Mesenchymal stem cell (in vitro differentiated cells and primary cell): Measurements from ENCODE around the gene NUP214.

Experiments used
- DNase-seq: peaks from one replicate; pipeline ENCODE4 v3.0.0-alpha.2; 2013
- H2AFZ ChIP-seq: one replicate; pipeline ENCODE4 v1.6.1; 2013; ENCODE audit warnings: low read depth, mild to moderate bottlenecking, control low read depth, inconsistent platforms, low read length, moderate library complexity
- H2AK5ac ChIP-seq: 2 replicates; pipeline ENCODE4 v1.6.1; 2013; ENCODE audit warnings: low read length, moderate library complexity, mild to moderate bottlenecking, inconsistent platforms; ENCODE audit not compliant: severe bottlenecking
- H2BK120ac ChIP-seq: one replicate; pipeline ENCODE4 v1.6.1; 2013; ENCODE audit warnings: low read depth, mild to moderate bottlenecking, inconsistent platforms, low read length, moderate library complexity
- H2BK12ac ChIP-seq, 2 experiments: one replicate each; pipeline ENCODE4 v1.6.1; 2013; ENCODE audit warnings: inconsistent platforms in 2 of 2, low read length in 2 of 2, mild to moderate bottlenecking in 2 of 2, moderate library complexity in 2 of 2, control low read depth in 1 of 2
- H2BK15ac ChIP-seq: one replicate; pipeline ENCODE4 v1.6.1; 2013; ENCODE audit warnings: mild to moderate bottlenecking, low read depth, inconsistent platforms; ENCODE audit not compliant: poor library complexity, severe bottlenecking
- H2BK5ac ChIP-seq: 2 replicates; pipeline ENCODE4 v1.6.1; 2013; ENCODE audit warnings: low read depth, mild to moderate bottlenecking, low read length, control low read depth, inconsistent platforms; ENCODE audit not compliant: poor library complexity, severe bottlenecking
- H3K14ac ChIP-seq, 2 experiments: one replicate each; pipeline ENCODE4 v1.6.1; 2013; ENCODE audit warnings: inconsistent platforms in 2 of 2, low read length in 2 of 2, control low read depth in 1 of 2, mild to moderate bottlenecking in 1 of 2, moderate library complexity in 1 of 2
- H3K18ac ChIP-seq, 2 experiments: one replicate each; pipeline ENCODE4 v1.6.1; 2013; ENCODE audit warnings: inconsistent platforms in 2 of 2, low read length in 2 of 2, control low read depth in 1 of 2, low read depth in 1 of 2, mild to moderate bottlenecking in 1 of 2
- H3K23ac ChIP-seq, 2 experiments: one replicate each; pipeline ENCODE4 v1.6.1; 2013; ENCODE audit warnings: inconsistent platforms in 2 of 2, low read length in 2 of 2, mild to moderate bottlenecking in 2 of 2, moderate library complexity in 2 of 2, control low read depth in 1 of 2
- H3K27ac ChIP-seq: 2 replicates; pipeline ENCODE4 v1.5.1; 2013; ENCODE audit warnings: mild to moderate bottlenecking, moderate library complexity, low read length, control low read depth, inconsistent platforms; ENCODE audit not compliant: poor library complexity, severe bottlenecking
- H3K27me3 ChIP-seq, 2 experiments: 2 replicates each; pipeline versions ENCODE4 v1.6.1 to v1.7.0; 2013; ENCODE audit warnings: low read length in 2 of 2, mild to moderate bottlenecking in 2 of 2, moderate library complexity in 2 of 2, control low read depth in 1 of 2, inconsistent platforms in 1 of 2; ENCODE audit not compliant: control insufficient read depth in 1 of 2, insufficient read depth in 1 of 2
- H3K36me3 ChIP-seq, 2 experiments: 2 replicates each; pipeline versions ENCODE4 v1.6.1 to v1.7.0; 2013; ENCODE audit warnings: low read length in 2 of 2, control low read depth in 1 of 2, inconsistent platforms in 1 of 2, low read depth in 1 of 2, mild to moderate bottlenecking in 1 of 2; ENCODE audit not compliant: insufficient read depth in 2 of 2, control insufficient read depth in 1 of 2
- H3K4ac ChIP-seq, 2 experiments: one replicate each; pipeline ENCODE4 v1.6.1; 2013; ENCODE audit warnings: inconsistent platforms in 2 of 2, low read length in 2 of 2, mild to moderate bottlenecking in 2 of 2, moderate library complexity in 2 of 2, control low read depth in 1 of 2, low read depth in 1 of 2
- H3K4me1 ChIP-seq: 2 replicates; pipeline ENCODE4 v1.6.1; 2013; ENCODE audit warnings: low read depth, low read length, control low read depth; ENCODE audit not compliant: control insufficient read depth, insufficient read depth
- H3K4me2 ChIP-seq: 2 replicates; pipeline ENCODE4 v1.6.1; 2013; ENCODE audit warnings: low read length, mild to moderate bottlenecking, inconsistent platforms; ENCODE audit not compliant: poor library complexity, severe bottlenecking
- H3K4me3 ChIP-seq, 2 experiments: 2 replicates each; pipeline versions ENCODE4 v1.5.1 to v1.7.0; 2013; ENCODE audit warnings: low read length in 2 of 2, mild to moderate bottlenecking in 2 of 2, control low read depth in 1 of 2, low read depth in 1 of 2; ENCODE audit not compliant: insufficient read depth in 1 of 2
- H3K79me1 ChIP-seq: replicated peaks from 2 replicates; pipeline ENCODE4 v1.6.1; 2013; ENCODE audit warnings: mild to moderate bottlenecking, control low read depth, low read length, inconsistent platforms; ENCODE audit not compliant: poor library complexity, severe bottlenecking
- H3K9ac ChIP-seq: 2 replicates; pipeline ENCODE4 v1.7.0; 2013; ENCODE audit warnings: mild to moderate bottlenecking, low read length, moderate library complexity
- H3K9me3 ChIP-seq: 2 replicates; pipeline ENCODE4 v1.7.0; 2013; ENCODE audit warnings: mild to moderate bottlenecking, low read length; ENCODE audit not compliant: control insufficient read depth
- H4K8ac ChIP-seq: one replicate; pipeline ENCODE4 v1.6.1; 2013; ENCODE audit warnings: inconsistent platforms, mild to moderate bottlenecking, low read length, moderate library complexity
- H4K91ac ChIP-seq: one replicate; pipeline ENCODE4 v1.6.1; 2013; ENCODE audit warnings: mild to moderate bottlenecking, low read length, inconsistent platforms
- WGBS: methylation state at CpG from one replicate; pipeline ENCODE4 v1.1.7; 2013; ENCODE audit warnings: mixed read lengths; 5-methylcytosine and 5-hydroxymethylcytosine counted together

Gene NUP214

DNA sequence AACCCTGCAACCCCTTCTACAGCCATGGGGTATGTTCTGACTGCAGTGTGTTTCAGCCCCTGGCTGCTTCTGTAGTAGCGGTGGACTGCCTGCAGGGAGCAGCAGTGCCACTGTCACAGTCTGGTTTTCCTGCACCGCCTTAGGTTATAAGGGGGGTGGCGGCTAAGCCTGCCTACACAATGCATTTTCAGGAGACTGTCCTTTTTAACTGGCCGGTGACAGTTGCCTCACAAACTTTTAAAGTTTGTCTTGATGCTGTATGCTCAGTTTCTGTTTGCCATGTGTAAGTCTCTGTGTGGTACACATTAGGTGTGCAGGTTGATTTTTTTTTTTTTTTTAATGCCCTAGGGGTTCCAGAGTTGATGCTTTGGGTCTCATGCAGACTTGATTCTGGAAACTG, 53.0 kb downstream of the NUP214 start:
- Histone ChIP-seq H3K4me1 (peaks cover 9% of the 10 kb centered on the region), H3K9me3 (no peaks in the 10 kb centered on the region), H2BK5ac (no peak overlapping the region), H3K27ac (no peak overlapping the region), H3K9ac (peak overlapping the region; percentile 51), H3K4ac (peak overlapping the region in 1 of 2 experiments; percentile 26), H2AFZ (no peak overlapping the region), H2AK5ac (no peak overlapping the region), H3K23ac (no peak overlapping the region), H3K4me2 (no peak overlapping the region), H4K8ac (no peak overlapping the region), H4K91ac (no peak overlapping the region), H3K27me3 (no peaks in the 10 kb centered on the region), H3K4me3 (no peak overlapping the region), H3K18ac (peak overlapping the region in 1 of 2 experiments; percentile 6), H3K79me1 (peaks cover 19% of the 10 kb centered on the region), H3K14ac (no peak overlapping the region), H2BK12ac (no peak overlapping the region), H2BK120ac (no peak overlapping the region), H2BK15ac (no peak overlapping the region), H3K36me3 (peaks cover 29 to 77% of the 10 kb centered on the region in 2 experiments)
- DNase-seq, result peak; percentile 83
- 13% methylated on average over 4 of the region's 4 CpGs for WGBS

GRCh38 chr9:131178926-131179325, 53.5 kb downstream of the NUP214 start:
- 100% methylated on average over 1 of the region's 1 CpG for WGBS

GRCh38 chr9:131179561-131180219, 54.3 kb downstream of the NUP214 start:
- WGBS, result 14% methylated on average over 3 of the region's 4 CpGs

More at GRCh38 chr9:131178926-131179325, 53.5 kb downstream of the NUP214 start:
- Histone ChIP-seq H3K4me2 (no peak overlapping the region), H3K36me3 (peaks cover 28 to 73% of the 10 kb centered on the region in 2 experiments), H3K79me1 (peaks cover 18% of the 10 kb centered on the region), H3K23ac (no peak overlapping the region), H2AFZ (no peak overlapping the region), H3K9me3 (no peaks in the 10 kb centered on the region), H3K27ac (peak overlapping the region; percentile 65), H4K8ac (peak overlapping the region; percentile 73), H3K27me3 (no peaks in the 10 kb centered on the region), H3K9ac (peak overlapping the region; percentile 51), H2BK12ac (peak overlapping the region; percentile 17 to 98), H3K14ac (no peak overlapping the region), H2AK5ac (peak overlapping the region; percentile 27), H2BK120ac (no peak overlapping the region), H4K91ac (peak overlapping the region; percentile 78), H2BK15ac (no peak overlapping the region), H3K4ac (peak overlapping the region; percentile 26 to 60), H2BK5ac (no peak overlapping the region), H3K4me1 (peaks cover 9% of the 10 kb centered on the region), H3K4me3 (no peak overlapping the region), H3K18ac (peak overlapping the region; percentile 44 to 83)
- peak; percentile 9 for DNase-seq

GRCh38 chr9:131180454-131180853, 55.1 kb downstream of the NUP214 start:
- WGBS, result 18% methylated on average over 4 of the region's 6 CpGs
- Histone ChIP-seq H3K4ac (no peak overlapping the region), H2AK5ac (no peak overlapping the region), H3K36me3 (peaks cover 16 to 67% of the 10 kb centered on the region in 2 experiments), H3K27ac (no peak overlapping the region), H2BK12ac (no peak overlapping the region), H2AFZ (no peak overlapping the region), H3K4me3 (no peak overlapping the region), H3K4me1 (peaks cover 9% of the 10 kb centered on the region), H3K23ac (no peak overlapping the region), H4K8ac (no peak overlapping the region), H3K4me2 (no peak overlapping the region), H3K18ac (no peak overlapping the region), H4K91ac (no peak overlapping the region), H2BK120ac (no peak overlapping the region), H3K79me1 (peaks cover 13% of the 10 kb centered on the region), H3K9ac (peak overlapping the region; percentile 52), H3K9me3 (no peaks in the 10 kb centered on the region), H3K14ac (no peak overlapping the region), H2BK15ac (no peak overlapping the region), H2BK5ac (no peak overlapping the region), H3K27me3 (no peaks in the 10 kb centered on the region)
- peak; percentile 89 for DNase-seq

More at GRCh38 chr9:131179561-131180219, 54.3 kb downstream of the NUP214 start:
- Histone ChIP-seq H2BK15ac (no peak overlapping the region), H3K9me3 (no peaks in the 10 kb centered on the region), H4K91ac (peak overlapping the region; percentile 11), H3K14ac (no peak overlapping the region), H2BK12ac (peak overlapping the region; percentile 7 to 98), H3K79me1 (peaks cover 15% of the 10 kb centered on the region), H2BK5ac (no peak overlapping the region), H3K23ac (no peak overlapping the region), H2AFZ (no peak overlapping the region), H3K27ac (peak overlapping the region; percentile 76), H3K4me3 (no peak overlapping the region), H3K4me2 (peak overlapping the region; percentile 19), H2BK120ac (no peak overlapping the region), H4K8ac (no peak overlapping the region), H3K9ac (peak overlapping the region; percentile 52), H2AK5ac (peak overlapping the region; percentile 16), H3K36me3 (peaks cover 23 to 69% of the 10 kb centered on the region in 2 experiments), H3K27me3 (no peaks in the 10 kb centered on the region), H3K18ac (peak overlapping the region in 1 of 2 experiments; percentile 44), H3K4ac (peak overlapping the region in 1 of 2 experiments; percentile 60), H3K4me1 (peaks cover 9% of the 10 kb centered on the region)
- peak; percentile 91 for DNase-seq
